ENCODE measurements around the gene TMEM87A. TPM values are rescaled to one million over a fixed set of nuclear protein-coding genes. Genes with fewer than 3 reads are reported as not detected.

The TMEM87A gene
- total RNA-seq, 1 donor = 85.8 TPM

- H4K20me1 ChIP-seq (ENCODE audit: insufficient read depth, low read length) = peaks cover 2% of the 10 kb centered on the region
- no peak overlapping the region for H2AFZ ChIP-seq (ENCODE audit: low read length)
- H3K4me1 ChIP-seq (ENCODE audit: insufficient read depth, low read length) = no peaks in the 10 kb centered on the region
- H3K4me2 ChIP-seq (ENCODE audit: insufficient read depth, low read length) = no peak overlapping the region
- peaks cover 55% of the 10 kb centered on the region for H3K79me2 ChIP-seq (ENCODE audit: insufficient read depth, low read length)
- TF ChIP-seq CTCF (IDR thresholded peaks at IDR 0.05; ENCODE audit: extremely low read depth, low read depth, low read length) = no peak
- no peak overlapping the region for H3K27ac ChIP-seq (ENCODE audit: low read depth, low read length)
- H3K36me3 ChIP-seq (ENCODE audit: insufficient read depth, low read length) = peaks cover 76% of the 10 kb centered on the region
- no peak for DNase-seq (ENCODE audit: insufficient read length, low spot score, missing footprints)
- H3K4me3 ChIP-seq (ENCODE audit: insufficient read depth, low read length) = no peak overlapping the region
- no peaks in the 10 kb centered on the region for H3K9me3 ChIP-seq (ENCODE audit: low read depth, low read length)
- no peaks in the 10 kb centered on the region for H3K27me3 ChIP-seq (ENCODE audit: insufficient read depth, low read length)
These were observed 8.4 kb downstream of the TMEM87A start for GRCh38 chr15:42264795-42265194.

GRCh38 chr15:42253300-42253699 lies 19.9 kb downstream of the TMEM87A start:
- no peak overlapping the region for H3K4me2 ChIP-seq (ENCODE audit: insufficient read depth, low read length)
- no peaks in the 10 kb centered on the region for H3K4me1 ChIP-seq (ENCODE audit: insufficient read depth, low read length)
- peaks cover 55% of the 10 kb centered on the region for H3K36me3 ChIP-seq (ENCODE audit: insufficient read depth, low read length)
- H4K20me1 ChIP-seq (ENCODE audit: insufficient read depth, low read length) = peaks cover 4% of the 10 kb centered on the region
- no peaks in the 10 kb centered on the region for H3K9me3 ChIP-seq (ENCODE audit: low read depth, low read length)
- no peak overlapping the region for H2AFZ ChIP-seq (ENCODE audit: low read length)
- no peak for TF ChIP-seq CTCF (IDR thresholded peaks at IDR 0.05; ENCODE audit: extremely low read depth, low read depth, low read length)
- H3K27ac ChIP-seq (ENCODE audit: low read depth, low read length) = no peak overlapping the region
- no peak for DNase-seq (ENCODE audit: insufficient read length, low spot score, missing footprints)
- H3K27me3 ChIP-seq (ENCODE audit: insufficient read depth, low read length) = no peaks in the 10 kb centered on the region
- H3K79me2 ChIP-seq (ENCODE audit: insufficient read depth, low read length) = peaks cover 16% of the 10 kb centered on the region
- no peak overlapping the region for H3K4me3 ChIP-seq (ENCODE audit: insufficient read depth, low read length)

GRCh38 chr15:42240823-42241222 lies 32.4 kb downstream of the TMEM87A start:
- Histone ChIP-seq H3K9me3 (ENCODE audit: low read depth, low read length) (no peaks in the 10 kb centered on the region), H3K79me2 (ENCODE audit: insufficient read depth, low read length) (peaks cover 16% of the 10 kb centered on the region), H3K4me2 (ENCODE audit: insufficient read depth, low read length) (no peak overlapping the region), H3K4me1 (ENCODE audit: insufficient read depth, low read length) (no peaks in the 10 kb centered on the region), H3K4me3 (ENCODE audit: insufficient read depth, low read length) (no peak overlapping the region), H2AFZ (ENCODE audit: low read length) (no peak overlapping the region), H3K36me3 (ENCODE audit: insufficient read depth, low read length) (peaks cover 32% of the 10 kb centered on the region), H3K27me3 (ENCODE audit: insufficient read depth, low read length) (no peaks in the 10 kb centered on the region), H3K27ac (ENCODE audit: low read depth, low read length) (no peak overlapping the region), H4K20me1 (ENCODE audit: insufficient read depth, low read length) (peaks cover 5% of the 10 kb centered on the region)
- no peak for TF ChIP-seq CTCF (IDR thresholded peaks at IDR 0.05; ENCODE audit: extremely low read depth, low read depth, low read length)
- no peak for DNase-seq (ENCODE audit: insufficient read length, low spot score, missing footprints)

GRCh38 chr15:42239528-42240182 lies 33.6 kb downstream of the TMEM87A start:
- no peak for DNase-seq (ENCODE audit: insufficient read length, low spot score, missing footprints)
- Histone ChIP-seq H3K27ac (ENCODE audit: low read depth, low read length) (no peak overlapping the region), H3K9me3 (ENCODE audit: low read depth, low read length) (no peaks in the 10 kb centered on the region), H2AFZ (ENCODE audit: low read length) (no peak overlapping the region), H3K79me2 (ENCODE audit: insufficient read depth, low read length) (peaks cover 16% of the 10 kb centered on the region), H3K4me1 (ENCODE audit: insufficient read depth, low read length) (no peaks in the 10 kb centered on the region), H4K20me1 (ENCODE audit: insufficient read depth, low read length) (peaks cover 5% of the 10 kb centered on the region), H3K27me3 (ENCODE audit: insufficient read depth, low read length) (no peaks in the 10 kb centered on the region), H3K4me2 (ENCODE audit: insufficient read depth, low read length) (no peak overlapping the region), H3K36me3 (ENCODE audit: insufficient read depth, low read length) (peaks cover 32% of the 10 kb centered on the region), H3K4me3 (ENCODE audit: insufficient read depth, low read length) (no peak overlapping the region)
- no peak for TF ChIP-seq CTCF (IDR thresholded peaks at IDR 0.05; ENCODE audit: extremely low read depth, low read depth, low read length)
